GM21723 (cell line): ENCODE measurements around the gene TCF7L2.
"Not testable (repeated sequence)": the region's sequence is repeated elsewhere in the genome, so short reads cannot be mapped to it uniquely, and the experiment has no call there.

Experiments used
- ATAC-seq: cut with Tn5 transposase; IDR thresholded peaks from one replicate; pipeline ENCODE4 v1.9.1; 2021; ENCODE audit warnings: mild to moderate bottlenecking, moderate library complexity; ENCODE audit not compliant: unreplicated experiment

The TCF7L2 gene

GRCh38 chr10:113061557-113061956, 111.5 kb downstream of the TCF7L2 start:
- ATAC-seq = no peak

- no peak for ATAC-seq
Measured at GRCh38 chr10:113063043-113063967, 113.3 kb downstream of the TCF7L2 start.

GRCh38 chr10:113064039-113064438, 114.0 kb downstream of the TCF7L2 start:
- no peak for ATAC-seq

- not testable (repeated sequence) for ATAC-seq
Measured at GRCh38 chr10:113066120-113066519, 116.1 kb downstream of the TCF7L2 start.

- ATAC-seq = no peak
Measured at GRCh38 chr10:113066561-113067312, 116.7 kb downstream of the TCF7L2 start.

GRCh38 chr10:113067501-113067900, 117.5 kb downstream of the TCF7L2 start:
- ATAC-seq = no peak

GRCh38 chr10:113068178-113068890, 118.3 kb downstream of the TCF7L2 start:
- ATAC-seq = no peak

GRCh38 chr10:113069595-113069994, 119.5 kb downstream of the TCF7L2 start:
- ATAC-seq = no peak

GRCh38 chr10:113071446-113071845, 121.4 kb downstream of the TCF7L2 start:
- no peak for ATAC-seq

- no peak for ATAC-seq
Measured at GRCh38 chr10:113073549-113074189, 123.6 kb downstream of the TCF7L2 start.

GRCh38 chr10:113076949-113077348, 126.9 kb downstream of the TCF7L2 start:
- ATAC-seq = no peak

GRCh38 chr10:113078282-113078907, 128.3 kb downstream of the TCF7L2 start:
- no peak for ATAC-seq

- no peak for ATAC-seq
Measured at GRCh38 chr10:113080061-113080924, 130.2 kb downstream of the TCF7L2 start.

- ATAC-seq = no peak
Measured at GRCh38 chr10:113080925-113081229, 130.8 kb downstream of the TCF7L2 start.

- ATAC-seq = no peak
Measured at GRCh38 chr10:113084031-113084430, 134.0 kb downstream of the TCF7L2 start.

GRCh38 chr10:113085776-113086175, 135.7 kb downstream of the TCF7L2 start:
- no peak for ATAC-seq

- no peak for ATAC-seq
Measured at GRCh38 chr10:113086282-113086681, 136.2 kb downstream of the TCF7L2 start.

- no peak for ATAC-seq
Measured at GRCh38 chr10:113087165-113088029, 137.3 kb downstream of the TCF7L2 start.

- no peak for ATAC-seq
Measured at GRCh38 chr10:113088194-113088593, 138.1 kb downstream of the TCF7L2 start.
